ENCODE measurements around the gene INO80D. TPM values are rescaled to one million over a fixed set of nuclear protein-coding genes. Genes with fewer than 3 reads are reported as not detected.
"Not testable (repeated sequence)": the region's sequence is repeated elsewhere in the genome, so short reads cannot be mapped to it uniquely, and the experiment has no call there.

The INO80D gene
- total RNA-seq, 1 experiment from 2014 or later = 20.2 TPM

- no peaks in the 10 kb centered on the region for H3K27me3 Mint-ChIP-seq (ENCODE audit: unreplicated experiment)
- no peaks in the 10 kb centered on the region for H3K36me3 Mint-ChIP-seq (ENCODE audit: insufficient read depth, unreplicated experiment)
- no peak overlapping the region for H3K27ac Mint-ChIP-seq (ENCODE audit: unreplicated experiment)
- H3K4me1 Mint-ChIP-seq (ENCODE audit: low read depth, unreplicated experiment) = peaks cover 8% of the 10 kb centered on the region
- H3K9me3 Mint-ChIP-seq (ENCODE audit: low read depth, unreplicated experiment) = no peaks in the 10 kb centered on the region
- no peak for TF ChIP-seq CTCF (IDR thresholded peaks at IDR 0.05; ENCODE audit: unreplicated experiment)
- no peak overlapping the region for H3K4me3 Mint-ChIP-seq (ENCODE audit: low read depth, unreplicated experiment)
- intact Hi-C loops (cut with micrococcal nuclease; ENCODE audit: unreplicated experiment) = no loop called here
- no TSS peak for BruUV-seq (replicated peaks)
- CTCF ChIA-PET = no interaction called here
- DNase-seq = no peak
Measured at GRCh38 chr2:205984381-205984780, 101.6 kb downstream of the INO80D start.

DNA sequence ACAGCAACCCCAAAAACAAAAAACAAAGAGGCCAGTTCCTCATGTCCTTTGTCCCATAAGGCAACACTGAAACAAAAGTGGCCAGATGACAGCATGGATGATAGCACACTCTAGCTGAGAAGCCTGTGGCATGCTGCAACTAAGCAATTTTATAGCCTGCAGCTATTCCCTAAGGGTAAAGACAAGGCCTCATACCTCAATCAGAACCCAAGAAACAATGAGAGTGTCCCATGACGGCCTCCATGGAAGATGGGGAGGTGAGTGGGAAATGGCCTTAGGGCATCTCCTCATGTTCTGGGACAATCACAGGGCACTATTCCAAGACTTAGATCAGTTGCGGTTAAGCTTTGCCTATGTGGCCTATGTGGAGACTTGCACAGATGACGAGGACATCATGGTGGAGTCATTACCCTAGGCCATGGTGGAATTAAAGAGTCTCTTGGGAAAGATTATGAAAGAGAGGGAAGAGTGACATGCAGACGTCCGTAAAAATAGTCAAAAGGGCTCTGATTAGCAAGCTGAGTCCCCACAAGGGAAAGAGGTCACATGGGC lies 103.1 kb downstream of the INO80D start:
- Mint-ChIP-seq H3K9me3 (ENCODE audit: low read depth, unreplicated experiment) (no peaks in the 10 kb centered on the region), H3K27ac (ENCODE audit: unreplicated experiment) (no peak overlapping the region), H3K36me3 (ENCODE audit: insufficient read depth, unreplicated experiment) (no peaks in the 10 kb centered on the region), H3K27me3 (ENCODE audit: unreplicated experiment) (no peaks in the 10 kb centered on the region), H3K4me3 (ENCODE audit: low read depth, unreplicated experiment) (no peak overlapping the region), H3K4me1 (ENCODE audit: low read depth, unreplicated experiment) (peaks cover 8% of the 10 kb centered on the region)
- CTCF ChIA-PET = no interaction called here
- TF ChIP-seq CTCF (IDR thresholded peaks at IDR 0.05; ENCODE audit: unreplicated experiment) = no peak
- BruUV-seq (replicated peaks) = no TSS peak
- DNase-seq = no peak
- intact Hi-C loops (cut with micrococcal nuclease; ENCODE audit: unreplicated experiment) = no loop called here

DNA sequence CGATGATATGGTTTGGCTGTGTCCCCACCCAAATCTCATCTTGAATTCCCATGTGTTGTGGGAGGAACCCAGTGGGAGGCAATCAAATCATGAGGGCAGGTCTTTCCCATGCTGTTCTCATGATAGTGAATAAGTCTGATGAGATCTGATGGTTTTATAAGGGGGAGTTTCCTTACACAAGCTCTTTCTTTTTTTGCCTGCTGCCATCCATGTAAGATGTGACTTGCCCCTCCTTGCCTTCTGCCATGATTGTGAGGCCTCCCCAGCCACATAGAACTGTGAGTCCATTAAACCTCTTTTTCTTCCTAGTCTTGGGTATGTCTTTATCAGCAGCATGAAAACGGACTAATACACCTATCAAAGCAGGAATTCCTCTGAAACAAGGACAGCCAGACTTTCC lies 107.2 kb downstream of the INO80D start:
- BruUV-seq (replicated peaks); H3K27me3 Mint-ChIP-seq (ENCODE audit: unreplicated experiment); H3K27ac Mint-ChIP-seq (ENCODE audit: unreplicated experiment); CTCF ChIA-PET; DNase-seq; intact Hi-C loops (cut with micrococcal nuclease; ENCODE audit: unreplicated experiment); H3K4me3 Mint-ChIP-seq (ENCODE audit: low read depth, unreplicated experiment); H3K9me3 Mint-ChIP-seq (ENCODE audit: low read depth, unreplicated experiment): not testable (repeated sequence)
- Mint-ChIP-seq H3K36me3 (ENCODE audit: insufficient read depth, unreplicated experiment) (peaks cover 14% of the 10 kb centered on the region), H3K4me1 (ENCODE audit: low read depth, unreplicated experiment) (peaks cover 26% of the 10 kb centered on the region)

DNA sequence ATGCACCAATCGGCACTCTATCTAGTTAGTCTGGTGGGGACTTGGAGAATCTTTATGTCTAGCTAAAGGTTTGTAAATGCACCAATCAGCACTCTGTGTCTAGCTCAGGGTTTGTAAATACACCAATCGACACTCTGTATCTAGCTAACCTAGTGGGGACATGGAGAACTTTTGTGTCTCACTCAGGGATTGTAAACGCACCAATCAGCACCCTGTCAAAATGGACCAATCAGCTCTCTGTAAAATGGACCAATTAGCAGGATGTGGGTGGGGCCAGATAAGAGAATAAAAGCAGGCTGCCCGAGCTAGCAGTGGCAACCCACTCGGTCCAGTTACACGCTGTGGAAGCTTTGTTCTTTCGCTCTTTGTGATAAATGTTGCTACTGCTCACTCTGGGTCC lies 108.3 kb downstream of the INO80D start:
- intact Hi-C loops (cut with micrococcal nuclease; ENCODE audit: unreplicated experiment) = not testable (repeated sequence)

DNA sequence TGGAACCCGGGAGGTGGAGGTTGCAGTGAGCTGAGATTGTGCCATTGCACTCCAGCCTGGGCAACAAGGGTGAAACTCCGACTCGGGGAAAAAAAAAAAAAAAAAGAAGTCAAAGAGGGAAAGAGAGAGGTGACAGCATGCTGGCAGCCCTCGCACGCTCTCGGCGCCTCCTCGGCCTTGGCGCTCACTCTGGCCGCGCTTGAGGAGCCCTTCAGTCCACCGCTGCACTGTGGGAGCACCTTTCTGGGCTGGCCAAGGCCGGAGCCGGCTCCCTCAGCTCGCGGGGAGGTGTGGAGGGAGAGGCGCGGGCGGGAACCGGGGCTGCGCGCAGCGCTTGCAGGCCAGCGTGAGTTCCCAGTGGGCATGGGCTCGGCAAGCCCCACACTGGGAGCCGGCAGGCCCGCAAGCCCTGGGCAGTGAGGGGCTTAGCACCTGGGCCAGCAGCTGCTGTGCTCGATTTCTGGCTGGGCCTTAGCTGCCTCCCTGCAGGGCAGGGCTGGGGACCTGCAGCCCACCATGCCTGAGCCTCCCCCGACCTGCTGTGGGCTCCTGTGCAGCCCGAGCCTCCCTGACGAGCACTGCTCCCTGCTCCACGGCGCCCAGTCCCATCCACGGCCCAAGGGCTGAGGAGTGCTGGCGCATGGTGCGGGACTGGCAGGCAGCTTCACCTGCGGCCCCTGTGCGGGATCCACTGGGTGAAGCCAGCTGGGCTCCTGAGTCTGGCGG lies 108.9 kb downstream of the INO80D start:
- H3K36me3 Mint-ChIP-seq (ENCODE audit: insufficient read depth, unreplicated experiment) = peaks cover 14% of the 10 kb centered on the region
- DNase-seq; CTCF ChIA-PET; BruUV-seq (replicated peaks); H3K9me3 Mint-ChIP-seq (ENCODE audit: low read depth, unreplicated experiment); H3K4me3 Mint-ChIP-seq (ENCODE audit: low read depth, unreplicated experiment); intact Hi-C loops (cut with micrococcal nuclease; ENCODE audit: unreplicated experiment); H3K27me3 Mint-ChIP-seq (ENCODE audit: unreplicated experiment): not testable (repeated sequence)
- peak overlapping the region; percentile 87 for H3K27ac Mint-ChIP-seq (ENCODE audit: unreplicated experiment)
- H3K4me1 Mint-ChIP-seq (ENCODE audit: low read depth, unreplicated experiment) = peaks cover 29% of the 10 kb centered on the region

More for the DNA sequence above, 108.3 kb downstream of the INO80D start:
- DNase-seq; H3K27me3 Mint-ChIP-seq (ENCODE audit: unreplicated experiment); CTCF ChIA-PET; H3K9me3 Mint-ChIP-seq (ENCODE audit: low read depth, unreplicated experiment); H3K4me3 Mint-ChIP-seq (ENCODE audit: low read depth, unreplicated experiment); BruUV-seq (replicated peaks); H3K27ac Mint-ChIP-seq (ENCODE audit: unreplicated experiment): not testable (repeated sequence)
- peaks cover 14% of the 10 kb centered on the region for H3K36me3 Mint-ChIP-seq (ENCODE audit: insufficient read depth, unreplicated experiment)
- peaks cover 26% of the 10 kb centered on the region for H3K4me1 Mint-ChIP-seq (ENCODE audit: low read depth, unreplicated experiment)
